Stimulated activated CD4-positive, alpha-beta T cell treated with anti-CD3 and anti-CD28 coated beads, Interleukin-2, amount 100 ng/mL, for 48 hours (primary cell): Measurements from ENCODE around the gene NVL.
A peak's percentile ranks its signal among the peaks of the same experiment; 100 is the strongest.
"Not testable (repeated sequence)": the region's sequence is repeated elsewhere in the genome, so short reads cannot be mapped to it uniquely, and the experiment has no call there.

Source experiments
- DNase-seq, 2 donors: peaks; one replicate each; pipeline ENCODE4 v3.0.0-alpha.2; 2020

The NVL gene

DNA sequence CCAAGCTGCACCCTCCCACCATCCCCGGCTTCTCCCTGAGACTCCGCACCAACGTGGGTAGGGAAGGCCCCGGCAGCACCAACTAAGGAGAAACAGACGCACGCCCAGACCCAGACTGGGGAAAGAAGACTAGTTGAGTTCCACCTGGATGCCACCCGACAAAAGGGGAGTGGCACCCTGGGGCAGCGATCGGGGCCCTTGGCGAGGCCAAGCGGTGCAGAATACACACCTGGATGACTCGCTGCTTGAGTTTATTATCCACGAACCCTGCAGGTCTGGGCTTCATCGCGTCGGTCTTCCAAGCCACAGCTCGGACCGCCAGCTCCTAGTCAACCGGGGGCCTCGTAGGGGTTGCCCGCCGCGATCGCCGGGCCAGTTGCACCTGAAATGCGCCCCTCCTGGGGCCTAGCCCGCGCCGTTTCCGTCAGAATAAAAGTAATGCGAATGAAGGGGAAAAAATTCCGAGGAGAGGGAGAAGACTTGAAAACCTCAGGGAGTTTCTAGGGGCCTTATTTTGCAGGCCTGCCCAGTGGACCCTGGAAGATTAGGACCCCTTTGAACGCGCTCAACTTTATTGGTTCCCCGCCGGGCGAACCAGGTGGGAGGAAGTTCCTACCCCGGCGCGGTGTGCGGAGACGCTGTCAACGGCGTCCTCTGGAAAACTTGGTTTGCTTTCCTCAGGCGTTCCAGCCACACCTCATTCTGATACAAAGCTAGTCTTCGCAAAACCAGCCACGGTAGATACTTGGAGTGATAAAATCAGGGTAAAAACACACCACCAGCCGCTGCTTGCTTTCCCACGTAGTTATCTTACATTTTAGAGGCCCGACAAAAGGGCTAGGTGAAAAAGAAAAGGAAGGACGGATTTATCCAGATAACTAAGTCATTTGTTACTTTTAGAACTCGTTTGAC, at the start of gene NVL:
TSS of gene NVL (minus strand) at position 331 of the 912 bp plus-strand sequence. CDS start at position 286, 45 bp downstream.
- peak; percentile 69 to 74 for DNase-seq

DNA sequence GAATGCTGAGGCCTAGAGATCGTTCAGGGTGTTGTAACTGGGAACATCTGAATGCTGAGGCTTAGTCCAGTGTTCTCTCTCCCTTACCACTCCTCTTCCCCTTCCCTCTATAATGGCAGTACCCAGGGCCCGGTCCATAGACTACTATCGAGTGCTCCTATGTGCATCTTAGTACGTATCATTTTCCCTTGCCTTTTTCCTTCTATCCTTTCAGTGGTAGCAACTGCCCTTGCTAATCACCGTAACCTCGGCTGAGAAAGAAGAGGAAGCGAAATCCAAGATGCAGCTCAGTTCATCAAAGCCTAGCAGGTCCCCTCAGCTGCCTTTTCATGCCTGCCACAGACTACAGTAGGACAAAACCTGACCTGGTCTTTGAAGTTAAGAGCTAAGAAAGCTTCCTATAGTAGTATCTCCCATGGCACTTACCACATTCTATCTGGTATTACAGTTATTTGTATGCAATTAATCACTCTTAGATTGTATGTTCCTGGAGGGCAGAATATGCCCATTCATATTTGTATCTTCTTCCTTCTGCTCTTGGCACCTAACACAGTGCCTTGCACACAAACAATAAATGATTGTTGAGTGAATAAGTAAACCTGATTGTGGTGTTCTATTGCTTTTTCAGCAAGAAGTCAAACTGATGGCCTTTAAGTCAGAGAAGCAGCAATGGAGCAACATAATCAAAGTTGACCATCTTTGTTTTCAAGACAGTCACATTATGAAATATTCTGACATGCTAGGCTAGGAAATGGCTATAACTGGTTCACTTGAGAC, 49.1 kb upstream of the NVL start:
- no peak for DNase-seq

DNA sequence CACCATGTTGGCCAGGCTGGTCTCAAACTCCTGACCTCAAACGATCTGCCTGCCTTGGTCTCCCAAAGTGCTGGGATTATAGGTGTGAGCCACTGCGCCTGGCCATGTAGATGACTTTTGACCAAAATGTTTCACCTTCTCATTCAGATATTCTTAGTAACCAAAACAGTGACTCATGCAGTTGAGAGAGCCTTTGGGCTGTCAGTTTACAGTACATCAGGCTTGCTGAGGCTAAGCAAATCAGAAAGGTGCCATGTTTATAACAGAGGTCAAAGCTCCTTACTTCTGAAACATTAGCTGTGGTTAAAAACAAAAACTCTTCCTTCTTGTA, 47.7 kb upstream of the NVL start:
- no peak for DNase-seq

DNA sequence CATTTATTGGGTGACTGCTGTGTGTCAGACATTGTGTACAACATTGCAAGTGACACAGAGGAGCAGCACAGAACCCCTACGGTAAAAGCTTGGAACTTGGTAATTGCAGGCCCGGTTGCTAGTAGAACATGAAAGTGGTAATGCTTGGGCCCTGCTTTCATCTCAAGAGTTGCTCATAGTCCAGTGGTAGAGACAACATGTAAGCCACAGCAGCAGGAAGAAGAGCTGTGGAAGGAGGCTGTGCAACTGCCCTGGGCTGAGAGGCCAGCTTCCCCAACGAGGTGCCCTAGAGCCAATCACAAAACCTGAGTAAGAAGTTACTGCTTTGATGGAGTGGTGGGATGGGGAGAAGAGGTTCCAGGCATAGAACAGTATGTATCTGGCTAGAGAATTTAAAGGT, 45.1 kb upstream of the NVL start:
- DNase-seq, result no peak

DNA sequence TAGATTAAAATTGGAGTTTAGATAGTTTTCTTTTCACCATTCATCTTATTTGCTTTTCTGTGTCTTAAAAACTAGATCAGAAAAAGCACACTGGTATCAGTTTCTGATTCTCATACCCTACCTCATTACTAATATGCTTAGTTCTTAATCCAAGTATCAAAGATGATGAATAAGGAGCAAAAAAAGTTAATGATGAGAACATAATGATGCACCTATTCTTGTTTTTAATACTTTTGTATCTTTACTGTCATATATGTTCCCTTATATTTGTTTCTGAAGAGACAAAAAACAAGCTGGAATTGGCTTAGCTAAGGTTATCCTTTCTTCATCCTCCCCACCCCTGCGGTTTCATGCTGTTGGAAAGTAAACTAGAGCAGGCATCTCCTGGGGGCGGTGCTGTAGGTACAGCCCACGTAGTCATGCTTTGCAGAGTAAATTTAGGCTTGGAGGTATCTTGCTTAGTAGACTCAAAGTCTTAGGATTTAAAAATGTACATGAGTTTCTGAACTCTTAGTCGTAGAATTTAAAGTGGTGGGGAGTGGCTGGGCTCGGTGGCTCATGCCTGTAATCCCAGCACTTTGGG, 43.1 kb upstream of the NVL start:
- no peak for DNase-seq

DNA sequence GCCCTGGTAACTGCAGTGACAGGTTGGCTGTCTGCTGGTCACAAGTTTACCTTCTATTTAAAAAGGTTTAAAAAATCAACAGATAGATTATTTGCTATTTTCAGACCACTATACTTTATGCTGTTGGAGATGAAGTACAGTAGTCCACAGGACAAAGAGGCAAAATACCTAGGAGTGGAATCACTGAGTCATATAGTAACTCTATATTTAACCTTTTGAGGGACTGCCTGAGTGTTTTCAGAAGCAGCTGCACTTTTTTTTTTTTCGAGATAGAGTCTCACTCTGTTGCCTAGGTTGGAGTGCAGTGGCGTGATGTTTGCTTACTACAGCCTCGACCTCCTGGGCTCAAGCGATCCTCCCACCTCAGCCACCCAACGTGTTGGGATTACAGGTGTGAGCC, 38.4 kb upstream of the NVL start:
- DNase-seq, result no peak

DNA sequence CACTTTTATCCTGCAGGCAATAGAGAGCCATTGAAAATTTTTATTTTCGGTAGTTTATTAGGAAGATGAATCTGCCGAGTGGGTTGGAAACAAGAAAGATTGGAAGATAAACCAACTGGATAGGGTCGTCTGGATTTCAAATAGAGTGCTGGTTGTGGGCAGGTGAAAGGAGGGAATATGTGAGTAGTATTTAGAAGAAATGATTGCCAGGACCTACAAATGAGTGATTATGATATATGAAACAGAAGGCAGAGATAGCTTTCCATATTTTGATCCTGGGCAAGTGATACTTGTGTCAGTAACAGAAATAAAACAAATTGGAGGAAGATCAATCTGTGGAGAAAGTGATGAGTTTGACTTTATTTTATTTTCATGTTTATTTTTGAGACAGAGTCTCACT, 29.2 kb upstream of the NVL start:
- no peak for DNase-seq

DNA sequence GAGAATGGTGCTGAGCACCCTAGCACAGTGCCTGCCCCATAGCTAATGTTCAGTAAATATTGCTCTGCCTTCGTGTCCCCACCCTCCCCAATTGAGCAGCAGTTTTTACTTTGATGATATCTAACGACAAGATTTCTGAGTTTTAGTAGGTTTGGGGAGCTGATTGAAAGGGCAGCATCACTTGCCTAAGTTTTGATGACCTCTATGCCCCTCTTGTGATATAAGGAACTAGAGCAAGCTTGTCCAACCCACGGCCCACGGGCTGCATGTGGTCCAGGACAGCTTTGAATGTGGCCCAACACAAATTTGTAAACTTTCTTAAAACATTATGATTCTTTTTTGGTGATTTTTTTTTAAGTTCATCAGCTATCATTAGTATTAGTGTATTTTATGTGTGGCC, 28.3 kb upstream of the NVL start:
- DNase-seq, result no peak

DNA sequence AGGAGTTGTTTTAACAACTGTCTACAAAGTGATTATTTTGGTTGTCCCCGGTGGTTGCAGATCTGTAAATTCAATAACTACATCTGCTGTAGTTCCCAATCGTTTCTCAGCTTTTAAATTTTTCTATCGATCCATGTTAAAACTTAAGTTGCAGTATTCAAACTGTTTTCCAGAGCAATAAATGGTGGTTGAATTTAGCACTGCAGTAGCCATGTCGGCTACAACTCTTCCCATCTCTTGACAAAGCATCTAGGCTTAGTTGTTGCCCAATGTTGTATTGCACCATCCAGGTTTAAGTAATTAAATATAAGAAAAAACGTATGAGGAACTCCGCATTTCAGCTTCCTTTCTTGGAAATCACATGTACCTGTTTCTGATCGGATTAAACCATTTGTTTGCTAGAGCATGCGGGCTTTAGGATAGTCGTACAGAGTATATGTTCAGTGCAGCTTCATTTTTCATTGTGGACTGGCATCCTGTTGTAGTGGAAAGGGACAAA, 27.7 kb upstream of the NVL start:
- DNase-seq, result no peak

DNA sequence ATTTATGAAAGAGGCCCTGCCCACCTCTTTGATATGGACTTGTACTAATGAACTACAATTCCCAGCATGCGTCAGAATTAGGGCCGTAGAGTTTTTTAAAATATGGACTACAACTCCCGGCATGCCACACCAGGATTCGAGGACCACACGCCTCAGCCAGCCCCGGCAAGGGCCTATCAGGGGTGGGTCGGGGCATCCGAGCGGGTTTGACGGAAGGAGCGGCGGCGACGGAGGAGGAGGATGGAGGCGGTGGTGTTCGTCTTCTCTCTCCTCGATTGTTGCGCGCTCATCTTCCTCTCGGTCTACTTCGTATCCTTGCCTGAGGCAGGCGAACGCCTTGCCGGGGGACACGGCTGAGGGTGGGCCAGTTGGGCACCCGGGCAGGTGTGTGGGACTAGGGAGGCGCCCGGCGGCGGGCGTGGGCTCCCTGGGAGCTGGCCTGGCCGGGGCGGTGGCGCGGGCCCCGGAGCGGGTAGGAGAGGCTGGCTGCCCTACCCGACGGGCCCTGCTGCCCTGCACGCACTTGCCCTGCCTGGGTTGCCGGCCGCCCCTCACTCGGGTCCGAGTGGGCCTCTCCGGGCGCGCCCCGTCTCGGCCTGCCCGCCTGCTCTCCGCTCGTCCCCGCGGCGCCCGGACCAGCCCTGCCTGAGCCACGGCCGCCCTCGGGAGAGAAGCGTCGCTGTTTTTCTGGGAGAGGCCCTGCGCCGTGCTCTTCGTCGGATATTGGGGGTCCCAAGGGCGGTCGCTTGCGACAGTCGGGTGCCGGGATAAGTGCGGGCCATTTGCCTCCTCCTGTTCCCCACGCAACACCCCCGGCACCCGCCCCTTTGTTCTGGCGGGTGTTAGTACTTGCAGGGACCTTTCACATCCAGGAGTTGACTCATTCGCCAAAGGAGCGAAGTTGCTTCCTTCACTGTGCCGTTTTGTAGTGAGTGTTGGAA, 27.0 kb upstream of the NVL start, which contains the start of gene CNIH4:
TSS of gene CNIH4 (plus strand) at position 195 of the 941 bp plus-strand sequence. CDS start at position 241, 46 bp downstream.
- peak; percentile 82 for DNase-seq

DNA sequence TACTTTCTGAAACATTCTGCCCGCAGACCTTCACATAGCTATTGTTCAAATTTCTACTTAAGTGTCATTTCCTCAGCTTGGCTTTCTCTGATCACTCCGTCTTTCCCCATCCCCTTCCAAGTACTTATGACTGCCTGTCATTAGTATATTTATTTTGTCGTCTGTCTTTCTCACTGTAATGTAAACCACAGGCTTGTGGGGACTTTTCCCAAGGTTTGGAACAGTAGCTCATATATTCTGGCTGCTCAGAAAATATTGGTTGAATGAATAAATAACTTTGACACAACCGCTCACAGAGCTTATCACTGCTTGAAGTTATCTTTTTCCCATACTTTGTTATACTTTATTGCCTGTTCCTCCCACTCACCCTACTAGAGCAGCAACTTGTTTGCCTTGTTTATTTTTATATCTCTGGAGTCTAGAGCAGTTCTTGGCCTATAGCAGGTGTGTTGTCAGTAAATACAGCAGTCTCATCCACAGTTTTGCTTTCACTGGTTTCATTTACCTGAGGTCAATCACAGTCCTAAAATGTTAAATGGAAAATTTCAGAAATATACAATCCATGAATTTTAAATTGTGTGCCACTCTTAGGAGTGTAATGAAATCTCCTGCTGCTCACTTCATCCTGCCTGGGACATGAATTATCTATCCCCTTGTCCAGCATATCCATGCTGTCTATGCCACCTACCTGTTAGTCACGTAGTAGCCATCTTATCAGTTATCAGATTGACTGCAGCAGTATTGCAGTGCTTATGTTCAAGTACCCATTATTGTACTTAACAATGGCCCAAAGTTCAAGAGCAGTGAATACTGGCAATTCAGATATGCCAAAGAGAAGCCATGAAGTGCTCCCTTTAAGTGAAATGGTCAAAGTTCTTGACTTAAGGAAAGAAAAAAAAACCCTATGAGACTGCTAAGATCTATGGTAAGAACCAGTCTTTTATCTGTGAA, 24.3 kb upstream of the NVL start:
- DNase-seq, result no peak

DNA sequence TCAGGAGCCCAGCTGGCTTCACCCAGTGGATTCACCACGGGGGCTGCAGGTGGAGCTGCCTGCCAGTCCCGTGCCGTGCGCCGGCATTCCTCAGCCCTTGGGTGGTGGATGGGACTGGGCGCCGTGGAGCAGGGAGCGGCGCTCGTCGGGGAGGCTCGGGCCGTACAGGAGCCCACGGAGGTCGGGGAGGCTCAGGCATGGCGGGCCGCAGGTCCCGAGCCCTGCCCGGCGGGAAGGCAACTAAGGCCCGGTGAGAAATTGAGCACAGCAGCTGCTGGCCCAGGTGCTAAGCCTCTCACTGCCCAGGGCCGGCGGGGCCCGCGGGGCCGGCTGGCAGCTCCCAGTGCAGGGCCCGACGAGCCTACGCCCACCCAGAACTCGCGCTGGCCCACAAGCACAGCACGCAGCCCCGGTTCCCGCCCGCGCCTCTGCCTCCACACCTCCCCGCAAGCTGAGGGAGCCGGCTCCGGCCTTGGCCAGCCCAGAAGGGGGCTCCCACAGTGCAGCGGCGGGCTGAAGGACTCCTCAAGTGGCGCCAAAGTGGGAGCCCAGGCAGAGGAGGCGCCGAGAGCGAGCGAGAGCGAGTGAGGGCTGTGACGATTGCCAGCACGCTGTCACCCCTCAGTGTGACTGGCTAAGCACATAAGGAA, 22.6 kb upstream of the NVL start:
- not testable (repeated sequence) for DNase-seq

DNA sequence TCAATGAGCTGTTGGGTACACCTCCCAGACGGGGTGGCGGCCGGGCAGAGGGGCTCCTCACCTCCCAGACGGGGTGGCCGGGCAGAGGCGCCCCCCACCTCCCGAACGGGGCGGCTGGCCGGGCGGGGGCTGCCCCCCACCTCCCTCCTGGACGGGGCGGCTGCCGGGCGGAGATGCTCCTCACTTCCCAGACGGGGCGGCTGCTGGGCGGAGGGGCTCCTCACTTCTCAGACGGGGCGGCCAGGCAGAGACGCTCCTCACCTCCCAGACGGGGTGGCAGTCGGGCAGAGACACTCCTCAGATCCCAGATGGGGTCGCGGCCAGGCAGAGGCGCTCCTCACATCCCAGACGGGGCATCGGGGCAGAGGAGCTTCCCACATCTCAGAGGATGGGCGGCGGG, 19.7 kb upstream of the NVL start:
- DNase-seq, result not testable (repeated sequence)

DNA sequence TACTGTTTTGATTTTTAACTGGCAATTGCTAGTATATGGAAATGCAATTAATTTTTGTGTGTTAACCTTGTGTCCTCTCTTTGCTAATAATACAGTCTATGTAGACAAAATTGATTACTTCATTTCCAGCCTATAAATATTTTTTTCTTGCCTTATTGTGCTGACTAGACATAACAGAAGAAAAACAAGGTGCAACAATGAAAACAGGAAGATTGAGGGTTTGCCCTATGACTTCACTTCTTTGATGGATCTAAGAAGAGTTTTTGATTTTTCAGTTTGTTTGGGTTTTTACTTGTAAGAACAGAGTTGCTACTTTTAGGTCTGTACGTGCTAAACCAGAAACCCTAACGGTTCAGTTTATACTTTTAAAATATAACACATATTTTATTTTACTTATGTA, 18.2 kb upstream of the NVL start:
- no peak for DNase-seq

DNA sequence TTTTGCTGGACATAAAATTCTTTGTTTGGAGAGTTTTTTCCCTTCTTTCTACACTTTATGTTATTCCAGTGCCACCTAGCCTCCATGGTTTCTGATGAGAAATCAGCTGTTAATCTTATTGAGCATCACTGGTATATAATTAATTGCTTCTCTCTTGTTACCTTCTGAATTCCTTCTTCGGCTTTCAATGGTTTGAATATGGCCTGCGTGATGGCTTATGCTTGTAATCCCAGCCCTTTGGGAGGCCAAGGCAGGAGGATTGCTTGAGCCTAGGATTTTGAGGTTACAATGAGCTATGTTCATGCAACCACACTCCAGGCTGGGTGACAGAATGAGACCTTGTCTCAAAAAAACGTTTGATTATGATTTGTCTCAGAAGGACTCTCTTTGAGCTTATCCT, 13.7 kb upstream of the NVL start:
- no peak for DNase-seq

DNA sequence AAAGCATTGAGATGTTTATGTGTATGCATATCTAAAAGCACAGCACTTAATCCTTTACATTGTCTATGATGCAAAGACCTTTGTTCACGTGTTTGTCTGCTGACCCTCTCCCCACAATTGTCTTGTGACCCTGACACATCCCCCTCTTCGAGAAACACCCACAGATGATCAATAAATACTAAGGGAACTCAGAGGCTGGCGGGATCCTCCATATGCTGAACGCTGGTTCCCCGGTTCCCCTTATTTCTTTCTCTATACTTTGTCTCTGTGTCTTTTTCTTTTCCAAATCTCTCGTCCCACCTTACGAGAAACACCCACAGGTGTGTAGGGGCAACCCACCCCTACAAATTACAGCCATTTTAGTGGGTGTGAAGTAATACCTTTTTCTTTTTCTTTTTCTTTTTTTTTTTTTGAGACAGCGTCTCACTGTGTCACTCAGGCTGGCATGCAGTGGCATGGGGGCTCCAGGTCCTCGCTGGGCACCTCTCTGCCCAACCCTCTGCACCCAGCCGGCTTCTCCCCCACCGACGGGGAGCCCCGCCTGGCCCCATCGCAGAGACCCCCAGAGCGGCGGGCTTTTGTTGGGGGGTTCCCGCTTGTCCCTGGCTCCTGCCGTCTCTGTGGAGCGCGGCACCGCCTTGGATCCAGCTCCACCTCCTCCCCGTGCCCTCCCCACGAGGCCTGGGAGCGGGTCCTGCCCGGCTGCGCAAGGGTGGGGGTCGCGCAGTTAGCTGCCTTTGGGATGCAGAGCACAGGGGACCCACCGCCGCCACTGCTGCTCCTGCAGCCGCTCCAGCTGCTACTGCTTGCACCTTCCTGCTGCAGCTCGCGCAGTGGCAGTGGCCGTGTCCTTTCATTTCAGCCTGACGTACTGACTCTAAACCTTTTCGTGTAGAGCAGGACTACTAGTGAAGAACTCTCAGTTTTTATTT, 10.7 kb upstream of the NVL start:
- not testable (repeated sequence) for DNase-seq

DNA sequence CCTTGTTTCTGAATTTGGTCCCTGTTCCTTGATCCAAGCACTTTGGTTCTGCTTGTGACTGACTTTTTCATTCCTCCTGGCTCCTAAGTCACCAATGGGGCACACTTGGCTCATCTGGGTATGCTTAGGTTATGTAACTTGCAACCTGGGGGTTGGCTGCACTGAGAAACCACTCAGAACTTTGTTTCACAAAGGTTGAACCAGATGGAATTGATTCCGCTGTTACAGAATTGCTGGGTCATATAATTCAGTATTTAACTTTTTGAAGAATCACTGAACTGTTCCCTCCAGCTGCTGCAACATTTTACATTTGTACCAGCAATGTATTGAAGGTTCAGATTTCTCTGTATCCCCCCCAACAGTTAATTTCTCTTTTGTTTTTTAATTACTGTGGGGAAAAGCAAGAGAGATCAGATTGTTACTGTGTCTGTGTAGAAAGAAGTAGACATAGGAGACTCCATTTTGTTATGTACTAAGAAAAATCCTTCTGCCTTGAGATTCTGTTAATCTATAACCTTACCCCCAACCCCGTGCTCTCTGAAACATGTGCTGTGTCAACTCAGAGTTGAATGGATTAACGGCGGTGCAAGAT, 9.6 kb upstream of the NVL start:
- DNase-seq, result no peak

DNA sequence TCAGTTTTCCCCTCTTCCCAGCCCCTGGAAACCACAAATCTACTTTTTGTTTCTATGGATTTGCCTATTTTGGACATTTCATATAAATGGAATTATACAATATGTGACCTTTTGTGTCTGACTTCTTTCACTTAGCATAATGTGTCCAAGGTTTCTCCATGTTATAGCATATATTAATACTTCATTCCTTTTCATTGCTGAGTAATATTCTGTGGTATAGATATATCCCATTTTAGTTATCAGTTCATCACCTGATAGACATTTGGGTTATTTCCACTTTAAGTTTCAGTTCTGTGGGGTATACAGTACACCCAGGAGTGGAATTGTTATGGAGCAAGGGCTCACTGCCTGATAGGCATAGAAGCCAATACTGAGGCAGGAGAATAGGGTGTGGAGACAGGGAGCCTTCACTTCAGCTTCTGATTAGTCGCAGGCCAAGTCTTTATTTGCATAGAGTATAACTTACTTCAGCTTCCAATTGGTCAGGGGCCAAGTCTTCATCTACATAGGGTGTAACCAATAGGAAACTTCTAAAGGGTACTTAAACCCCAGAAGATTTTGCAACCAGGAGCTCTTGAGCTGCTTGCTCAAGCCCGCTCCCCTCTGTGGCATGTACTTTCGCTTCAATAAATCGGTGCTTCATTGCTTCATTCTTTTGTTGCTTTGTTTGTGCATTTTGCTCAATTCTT, 8.3 kb upstream of the NVL start:
- DNase-seq, result no peak
